ENCODE results near the gene LPAR1.

The LPAR1 gene

GRCh38 chr9:110996436-110997220 lies 41.6 kb downstream of the LPAR1 start:
- no peak for DNase-seq

- DNase-seq = no peak
These were observed 42.6 kb downstream of the LPAR1 start for GRCh38 chr9:110995420-110996340.

GRCh38 chr9:110994771-110995241 lies 43.5 kb downstream of the LPAR1 start:
- no peak for DNase-seq

GRCh38 chr9:110990481-110990880 lies 47.8 kb downstream of the LPAR1 start:
- DNase-seq = no peak

- DNase-seq = no peak
These were observed 51.7 kb downstream of the LPAR1 start for GRCh38 chr9:110986529-110986928.

GRCh38 chr9:110984890-110985437 lies 53.3 kb downstream of the LPAR1 start:
- DNase-seq = no peak

- no peak for DNase-seq
These were observed 58.0 kb downstream of the LPAR1 start for GRCh38 chr9:110980261-110980660.

GRCh38 chr9:110979636-110980035 lies 58.6 kb downstream of the LPAR1 start:
- DNase-seq = no peak

GRCh38 chr9:110978516-110978915 lies 59.8 kb downstream of the LPAR1 start:
- no peak for DNase-seq

GRCh38 chr9:110977259-110977709 lies 61.0 kb downstream of the LPAR1 start:
- DNase-seq = no peak

GRCh38 chr9:110975969-110976368 lies 62.3 kb downstream of the LPAR1 start:
- DNase-seq = no peak

- no peak for DNase-seq
These were observed 63.0 kb downstream of the LPAR1 start for GRCh38 chr9:110975278-110975677.

GRCh38 chr9:110971705-110972104 lies 66.6 kb downstream of the LPAR1 start:
- DNase-seq = no peak

GRCh38 chr9:110971234-110971633 lies 67.0 kb downstream of the LPAR1 start:
- no peak for DNase-seq

- DNase-seq = no peak
These were observed 68.3 kb downstream of the LPAR1 start for GRCh38 chr9:110969971-110970386.

- no peak for DNase-seq
These were observed 70.2 kb downstream of the LPAR1 start for GRCh38 chr9:110968096-110968495.

GRCh38 chr9:110967196-110967595 lies 71.1 kb downstream of the LPAR1 start:
- no peak for DNase-seq

- no peak for DNase-seq
These were observed 78.0 kb downstream of the LPAR1 start for GRCh38 chr9:110960288-110960687.

- DNase-seq = no peak
These were observed 79.4 kb downstream of the LPAR1 start for GRCh38 chr9:110958847-110959246.

- DNase-seq = no peak
These were observed 83.4 kb downstream of the LPAR1 start for GRCh38 chr9:110954822-110955291.

- no peak for DNase-seq
These were observed 85.8 kb downstream of the LPAR1 start for GRCh38 chr9:110952540-110952859.

- DNase-seq = no peak
These were observed 86.3 kb downstream of the LPAR1 start for GRCh38 chr9:110951805-110952539.

Measured in NCI-H345 (cell line).